ENCODE measurements around the gene HS2ST1.

The HS2ST1 gene

GRCh38 chr1:87117761-87118368, 203.4 kb downstream of the HS2ST1 start:
- no peak for DNase-seq

GRCh38 chr1:87119541-87120140, 205.2 kb downstream of the HS2ST1 start:
- DNase-seq = no peak

- DNase-seq = no peak
These were observed 206.3 kb downstream of the HS2ST1 start for GRCh38 chr1:87120779-87121178.

- no peak for DNase-seq
These were observed 207.3 kb downstream of the HS2ST1 start for GRCh38 chr1:87121711-87122163.

GRCh38 chr1:87122243-87122642, 207.8 kb downstream of the HS2ST1 start:
- DNase-seq = no peak

- DNase-seq = no peak
These were observed 209.2 kb downstream of the HS2ST1 start for GRCh38 chr1:87123610-87124009.

GRCh38 chr1:87126886-87127505, 212.6 kb downstream of the HS2ST1 start:
- DNase-seq = no peak

GRCh38 chr1:87127581-87127980, 213.1 kb downstream of the HS2ST1 start:
- DNase-seq = no peak

- no peak for DNase-seq
These were observed 214.6 kb downstream of the HS2ST1 start for GRCh38 chr1:87129038-87129437.

GRCh38 chr1:87129606-87130005, 215.2 kb downstream of the HS2ST1 start:
- DNase-seq = no peak

GRCh38 chr1:87130438-87130837, 216.0 kb downstream of the HS2ST1 start:
- DNase-seq = no peak

GRCh38 chr1:87131809-87132283, 217.4 kb downstream of the HS2ST1 start:
- DNase-seq = peak; percentile 18

- no peak for DNase-seq
These were observed 217.9 kb downstream of the HS2ST1 start for GRCh38 chr1:87132284-87132870.

GRCh38 chr1:87134061-87134460, 219.6 kb downstream of the HS2ST1 start:
- DNase-seq = no peak

GRCh38 chr1:87134625-87135328, 220.3 kb downstream of the HS2ST1 start:
- no peak for DNase-seq

GRCh38 chr1:87135329-87135712, 220.9 kb downstream of the HS2ST1 start:
- no peak for DNase-seq

GRCh38 chr1:87136607-87137341, 222.3 kb downstream of the HS2ST1 start:
- DNase-seq = no peak

GRCh38 chr1:87137342-87137739, 222.9 kb downstream of the HS2ST1 start:
- no peak for DNase-seq

GRCh38 chr1:87140831-87141540, 226.6 kb downstream of the HS2ST1 start:
- no peak for DNase-seq

- no peak for DNase-seq
These were observed 227.1 kb downstream of the HS2ST1 start for GRCh38 chr1:87141556-87141955.

- DNase-seq = no peak
These were observed 229.1 kb downstream of the HS2ST1 start for GRCh38 chr1:87143413-87144135.

All from NCI-H446 treated with DMSO at 0.1 percent for 48 hours (cell line).